Liver (tissue), 9 donors: ENCODE data around the gene GPHN. TPM values are rescaled to one million over a fixed set of nuclear protein-coding genes. Genes with fewer than 3 reads are reported as not detected.
A peak's percentile ranks its signal among the peaks of the same experiment; 100 is the strongest.

Experiments used
- DNase-seq: peaks from one replicate; pipeline ENCODE4 v3.0.0-alpha.2; 2017; ENCODE audit warnings: low spot score
- H3K27ac ChIP-seq, 2 donors: one replicate each; pipeline ENCODE4 v1.7.0; 2013; ENCODE audit warnings: inconsistent platforms in 2 of 2, low read length in 2 of 2, control low read depth in 1 of 2, low read depth in 1 of 2, mild to moderate bottlenecking in 1 of 2
- H3K27me3 ChIP-seq, 4 donors: one replicate each; pipeline versions ENCODE4 v1.6.1 to v1.7.0; 2013; ENCODE audit warnings: low read length in 3 of 4, inconsistent platforms in 1 of 4, mild to moderate bottlenecking in 1 of 4, moderate library complexity in 1 of 4; ENCODE audit not compliant: control insufficient read depth in 4 of 4, insufficient read depth in 4 of 4
- H3K36me3 ChIP-seq, 4 donors: one replicate each; pipeline versions ENCODE4 v1.6.1 to v1.7.0; 2013; ENCODE audit warnings: low read length in 3 of 4, mild to moderate bottlenecking in 3 of 4, low read depth in 1 of 4, moderate library complexity in 1 of 4; ENCODE audit not compliant: control insufficient read depth in 4 of 4, insufficient read depth in 3 of 4
- H3K4me1 ChIP-seq, 4 donors: one replicate each; pipeline versions ENCODE4 v1.6.1 to v1.7.0; 2013; ENCODE audit warnings: low read length in 3 of 4, mild to moderate bottlenecking in 3 of 4, moderate library complexity in 1 of 4; ENCODE audit not compliant: control insufficient read depth in 4 of 4, insufficient read depth in 4 of 4
- H3K4me3 ChIP-seq, 3 donors: one replicate each; pipeline versions ENCODE4 v1.6.1 to v1.7.0; 2013; ENCODE audit warnings: low read length in 3 of 3, control low read depth in 1 of 3, low read depth in 1 of 3, mild to moderate bottlenecking in 1 of 3
- H3K9ac ChIP-seq, 2 donors: one replicate each; pipeline ENCODE4 v1.7.0; 2013; ENCODE audit warnings: low read length in 2 of 2, mild to moderate bottlenecking in 2 of 2, moderate library complexity in 2 of 2, control low read depth in 1 of 2, low read depth in 1 of 2
- H3K9me3 ChIP-seq, 4 donors: one replicate each; pipeline versions ENCODE4 v1.6.1 to v1.7.0; 2013; ENCODE audit warnings: low read length in 3 of 4; ENCODE audit not compliant: control insufficient read depth in 4 of 4
- EGR1 ChIP-seq, 2 donors: IDR thresholded peaks; 2 replicates each; pipeline ENCODE4 v1.6.1; 2016 to 2018; ENCODE audit warnings: antibody characterized with exemption in 2 of 2, low read depth in 2 of 2
- FOXA1 ChIP-seq: IDR thresholded peaks from 2 replicates; pipeline ENCODE4 v1.6.1; 2016; ENCODE audit warnings: antibody characterized with exemption
- FOXA2 ChIP-seq: IDR thresholded peaks from 2 replicates; pipeline ENCODE4 v1.6.1; 2016; ENCODE audit warnings: antibody characterized with exemption
- GABPA ChIP-seq, 2 donors: IDR thresholded peaks in 1 of 2; conservative IDR thresholded peaks in 1 of 2; 2 replicates each; pipeline ENCODE4 v1.6.1; 2016; ENCODE audit warnings: antibody characterized with exemption in 2 of 2, mild to moderate bottlenecking in 1 of 2, moderate library complexity in 1 of 2
- HNF4A ChIP-seq, 2 donors: conservative IDR thresholded peaks; 2 replicates each; pipeline ENCODE4 v1.6.1; 2016; ENCODE audit warnings: antibody characterized with exemption in 2 of 2, mild to moderate bottlenecking in 2 of 2
- HNF4G ChIP-seq: IDR thresholded peaks from 2 replicates; pipeline ENCODE4 v1.6.1; 2016; ENCODE audit warnings: antibody characterized with exemption
- JUND ChIP-seq, 2 donors: IDR thresholded peaks; 2 replicates each; pipeline ENCODE4 v1.6.1; 2016; ENCODE audit warnings: antibody characterized with exemption in 2 of 2
- NR2F2 ChIP-seq: IDR thresholded peaks from 2 replicates; pipeline ENCODE4 v1.6.1; 2016; ENCODE audit warnings: antibody characterized with exemption
- RAD21 ChIP-seq, 2 donors: IDR thresholded peaks; 2 replicates each; pipeline ENCODE4 v1.6.1; 2016; ENCODE audit warnings: antibody characterized with exemption in 2 of 2, mild to moderate bottlenecking in 2 of 2
- RXRA ChIP-seq, 2 donors: IDR thresholded peaks; 2 replicates each; pipeline ENCODE4 v1.6.1; 2017 to 2018; ENCODE audit warnings: antibody characterized with exemption in 2 of 2, mild to moderate bottlenecking in 1 of 2
- SP1 ChIP-seq: IDR thresholded peaks from 2 replicates; pipeline ENCODE4 v1.6.1; 2018; ENCODE audit warnings: antibody characterized with exemption, mild to moderate bottlenecking
- TAF1 ChIP-seq: conservative IDR thresholded peaks from 2 replicates; pipeline ENCODE4 v1.6.1; 2016; ENCODE audit warnings: antibody characterized with exemption, mild to moderate bottlenecking
- YY1 ChIP-seq: IDR thresholded peaks from 2 replicates; pipeline ENCODE4 v1.6.1; 2016; ENCODE audit warnings: antibody characterized with exemption, mild to moderate bottlenecking
- polyA plus RNA-seq, 2 donors: library from polyadenylated mRNA; stranded (reverse) in 1 of 2; unstranded in 1 of 2; fragments of 200-250 nt in 1 of 2; fragments of >200 nt in 1 of 2; fragmentation: Nextera tagmentation in 1 of 2; extraction: Ambion mirVana in 1 of 2; gene quantifications; one replicate each; pipeline versions ENCODE4 v1.2.1 to v1.2.3, GENCODE V29; 2013 to 2015
- total RNA-seq, 2 donors: library from RNA; depleted of rRNA; stranded (reverse); fragments of >200 nt; gene quantifications; one replicate each; pipeline ENCODE4 v1.2.3, GENCODE V29; 2014
- TF ChIP-seq, protein P1 (sequence below): IDR thresholded peaks from 2 replicates; pipeline ENCODE4 v1.6.1; 2016; ENCODE audit warnings: antibody characterized with exemption
- TF ChIP-seq, protein P2 (sequence below): fragments of 150-350 bp; IDR thresholded peaks from 2 replicates; pipeline ENCODE4 v1.5.1; 2017; ENCODE audit warnings: improper control_type of control experiment, low read depth, low read length; ENCODE audit not compliant: missing input control
- TF ChIP-seq, protein P3 (sequence below): IDR thresholded peaks from 2 replicates; pipeline ENCODE4 v1.6.1; 2016; ENCODE audit warnings: antibody characterized with exemption
- TF ChIP-seq, protein P4 (sequence below): IDR thresholded peaks from 2 replicates; pipeline ENCODE4 v1.6.1; 2016; ENCODE audit warnings: antibody characterized with exemption
- TF ChIP-seq, protein P5 (sequence below): IDR thresholded peaks from 2 replicates; pipeline ENCODE4 v1.6.1; 2016; ENCODE audit warnings: antibody characterized with exemption, mild to moderate bottlenecking
- donor health status: healthy.
- donor health status: healthy.
- donor health status: healthy.
- donor health status: healthy.
- donor health status: healthy.

The GPHN gene
- total and polyA plus RNA-seq, 4 donors = 18.4 to 76.4 (median 47.4) TPM

DNA sequence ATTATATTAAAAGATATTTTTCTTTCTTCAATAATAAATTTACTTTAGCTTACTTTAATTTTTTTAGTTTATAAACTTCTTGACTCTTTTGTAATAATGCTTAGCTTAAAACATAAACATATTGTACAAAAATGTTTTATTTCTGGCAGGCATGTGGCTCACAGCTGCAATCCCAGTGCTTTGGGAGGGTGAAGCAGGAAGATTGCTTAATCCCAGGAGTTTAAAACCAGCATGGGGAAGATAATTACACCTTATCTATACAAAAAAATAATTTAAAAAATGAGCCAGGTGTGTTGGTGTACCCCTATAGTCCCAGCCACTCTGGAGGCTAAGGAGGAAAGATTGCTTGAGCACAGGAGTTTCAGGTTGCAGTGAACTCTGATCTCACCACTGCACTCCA lies 120.7 kb downstream of the GPHN start:
- Histone ChIP-seq H3K27ac (no peak overlapping the region), H3K4me1 (peaks cover 2 to 11% (median 7%) of the 10 kb centered on the region in 4 donors), H3K4me3 (no peak overlapping the region), H3K36me3 (peaks cover 0 to 1% (median 0%) of the 10 kb centered on the region in 4 donors), H3K27me3 (no peaks in the 10 kb centered on the region), H3K9me3 (no peaks in the 10 kb centered on the region), H3K9ac (no peak overlapping the region)
- no peak for DNase-seq
- no peak for TF ChIP-seq HNF4A (conservative IDR thresholded peaks at IDR 0.05)
- TF ChIP-seq, protein P1, sequence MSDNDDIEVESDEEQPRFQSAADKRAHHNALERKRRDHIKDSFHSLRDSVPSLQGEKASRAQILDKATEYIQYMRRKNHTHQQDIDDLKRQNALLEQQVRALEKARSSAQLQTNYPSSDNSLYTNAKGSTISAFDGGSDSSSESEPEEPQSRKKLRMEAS = no peak
- no peak for TF ChIP-seq RXRA (IDR thresholded peaks at IDR 0.05)

DNA sequence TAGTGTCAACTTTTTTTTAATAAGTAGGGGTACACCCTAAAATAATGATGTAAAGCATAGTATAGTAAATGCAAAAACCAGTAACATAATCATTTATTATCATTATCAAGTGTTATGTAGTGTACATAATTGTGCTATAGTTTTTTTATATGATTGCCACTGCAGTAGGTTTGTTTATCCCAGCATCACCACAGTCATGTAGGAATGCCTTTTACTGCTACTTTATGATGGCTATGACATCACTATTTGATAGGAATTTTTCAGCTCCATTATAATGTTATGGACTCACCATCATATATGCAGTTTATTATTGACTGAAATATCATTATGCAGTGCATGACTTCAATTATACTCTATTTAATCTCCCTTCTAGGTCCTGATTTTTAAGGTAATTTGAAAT lies 121.6 kb downstream of the GPHN start:
- no peak for DNase-seq
- TF ChIP-seq, protein P2, sequence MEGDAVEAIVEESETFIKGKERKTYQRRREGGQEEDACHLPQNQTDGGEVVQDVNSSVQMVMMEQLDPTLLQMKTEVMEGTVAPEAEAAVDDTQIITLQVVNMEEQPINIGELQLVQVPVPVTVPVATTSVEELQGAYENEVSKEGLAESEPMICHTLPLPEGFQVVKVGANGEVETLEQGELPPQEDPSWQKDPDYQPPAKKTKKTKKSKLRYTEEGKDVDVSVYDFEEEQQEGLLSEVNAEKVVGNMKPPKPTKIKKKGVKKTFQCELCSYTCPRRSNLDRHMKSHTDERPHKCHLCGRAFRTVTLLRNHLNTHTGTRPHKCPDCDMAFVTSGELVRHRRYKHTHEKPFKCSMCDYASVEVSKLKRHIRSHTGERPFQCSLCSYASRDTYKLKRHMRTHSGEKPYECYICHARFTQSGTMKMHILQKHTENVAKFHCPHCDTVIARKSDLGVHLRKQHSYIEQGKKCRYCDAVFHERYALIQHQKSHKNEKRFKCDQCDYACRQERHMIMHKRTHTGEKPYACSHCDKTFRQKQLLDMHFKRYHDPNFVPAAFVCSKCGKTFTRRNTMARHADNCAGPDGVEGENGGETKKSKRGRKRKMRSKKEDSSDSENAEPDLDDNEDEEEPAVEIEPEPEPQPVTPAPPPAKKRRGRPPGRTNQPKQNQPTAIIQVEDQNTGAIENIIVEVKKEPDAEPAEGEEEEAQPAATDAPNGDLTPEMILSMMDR = no peak
- TF ChIP-seq SP1 (no peak), FOXA2 (no peak), NR2F2 (no peak)

DNA sequence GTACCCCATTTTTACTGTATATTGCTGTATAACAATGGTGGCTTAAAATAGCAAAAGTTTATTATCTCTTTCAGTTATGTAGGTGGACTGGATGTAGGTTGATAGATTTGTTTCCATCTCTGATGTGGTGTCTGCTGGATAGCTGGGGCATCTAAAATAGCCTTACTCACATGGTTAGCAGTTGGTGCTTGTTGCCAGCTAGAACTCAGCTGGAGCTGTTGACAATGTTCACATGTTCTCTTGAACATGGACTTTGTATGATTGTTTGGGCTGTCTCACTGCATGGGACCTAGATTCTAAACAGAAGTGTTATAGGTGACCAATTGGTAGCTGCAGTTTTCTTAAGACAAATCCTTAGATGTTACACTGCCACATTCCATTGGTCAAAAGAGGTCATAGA lies 126.9 kb downstream of the GPHN start:
- no peak overlapping the region for H3K4me3 ChIP-seq
- TF ChIP-seq RAD21 (IDR thresholded peaks at IDR 0.05) (no peak), TAF1 (no peak), HNF4G (no peak), FOXA2 (peak; percentile 10), SP1 (no peak), JUND (IDR thresholded peaks at IDR 0.05) (no peak), FOXA1 (no peak), EGR1 (IDR thresholded peaks at IDR 0.05; ENCODE audit: low read depth in 2 of 2) (no peak), RXRA (IDR thresholded peaks at IDR 0.05) (no peak), GABPA (IDR thresholded peaks at IDR 0.05 in 1 of 2, conservative IDR thresholded peaks at IDR 0.05 in 1 of 2) (no peak), HNF4A (conservative IDR thresholded peaks at IDR 0.05) (peak in 1 of 2 donors; percentile 42), NR2F2 (no peak), YY1 (no peak)
- TF ChIP-seq, protein P3, sequence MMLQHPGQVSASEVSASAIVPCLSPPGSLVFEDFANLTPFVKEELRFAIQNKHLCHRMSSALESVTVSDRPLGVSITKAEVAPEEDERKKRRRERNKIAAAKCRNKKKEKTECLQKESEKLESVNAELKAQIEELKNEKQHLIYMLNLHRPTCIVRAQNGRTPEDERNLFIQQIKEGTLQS = no peak
- TF ChIP-seq, protein P4, sequence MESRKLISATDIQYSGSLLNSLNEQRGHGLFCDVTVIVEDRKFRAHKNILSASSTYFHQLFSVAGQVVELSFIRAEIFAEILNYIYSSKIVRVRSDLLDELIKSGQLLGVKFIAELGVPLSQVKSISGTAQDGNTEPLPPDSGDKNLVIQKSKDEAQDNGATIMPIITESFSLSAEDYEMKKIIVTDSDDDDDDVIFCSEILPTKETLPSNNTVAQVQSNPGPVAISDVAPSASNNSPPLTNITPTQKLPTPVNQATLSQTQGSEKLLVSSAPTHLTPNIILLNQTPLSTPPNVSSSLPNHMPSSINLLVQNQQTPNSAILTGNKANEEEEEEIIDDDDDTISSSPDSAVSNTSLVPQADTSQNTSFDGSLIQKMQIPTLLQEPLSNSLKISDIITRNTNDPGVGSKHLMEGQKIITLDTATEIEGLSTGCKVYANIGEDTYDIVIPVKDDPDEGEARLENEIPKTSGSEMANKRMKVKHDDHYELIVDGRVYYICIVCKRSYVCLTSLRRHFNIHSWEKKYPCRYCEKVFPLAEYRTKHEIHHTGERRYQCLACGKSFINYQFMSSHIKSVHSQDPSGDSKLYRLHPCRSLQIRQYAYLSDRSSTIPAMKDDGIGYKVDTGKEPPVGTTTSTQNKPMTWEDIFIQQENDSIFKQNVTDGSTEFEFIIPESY = no peak
- TF ChIP-seq, protein P5, sequence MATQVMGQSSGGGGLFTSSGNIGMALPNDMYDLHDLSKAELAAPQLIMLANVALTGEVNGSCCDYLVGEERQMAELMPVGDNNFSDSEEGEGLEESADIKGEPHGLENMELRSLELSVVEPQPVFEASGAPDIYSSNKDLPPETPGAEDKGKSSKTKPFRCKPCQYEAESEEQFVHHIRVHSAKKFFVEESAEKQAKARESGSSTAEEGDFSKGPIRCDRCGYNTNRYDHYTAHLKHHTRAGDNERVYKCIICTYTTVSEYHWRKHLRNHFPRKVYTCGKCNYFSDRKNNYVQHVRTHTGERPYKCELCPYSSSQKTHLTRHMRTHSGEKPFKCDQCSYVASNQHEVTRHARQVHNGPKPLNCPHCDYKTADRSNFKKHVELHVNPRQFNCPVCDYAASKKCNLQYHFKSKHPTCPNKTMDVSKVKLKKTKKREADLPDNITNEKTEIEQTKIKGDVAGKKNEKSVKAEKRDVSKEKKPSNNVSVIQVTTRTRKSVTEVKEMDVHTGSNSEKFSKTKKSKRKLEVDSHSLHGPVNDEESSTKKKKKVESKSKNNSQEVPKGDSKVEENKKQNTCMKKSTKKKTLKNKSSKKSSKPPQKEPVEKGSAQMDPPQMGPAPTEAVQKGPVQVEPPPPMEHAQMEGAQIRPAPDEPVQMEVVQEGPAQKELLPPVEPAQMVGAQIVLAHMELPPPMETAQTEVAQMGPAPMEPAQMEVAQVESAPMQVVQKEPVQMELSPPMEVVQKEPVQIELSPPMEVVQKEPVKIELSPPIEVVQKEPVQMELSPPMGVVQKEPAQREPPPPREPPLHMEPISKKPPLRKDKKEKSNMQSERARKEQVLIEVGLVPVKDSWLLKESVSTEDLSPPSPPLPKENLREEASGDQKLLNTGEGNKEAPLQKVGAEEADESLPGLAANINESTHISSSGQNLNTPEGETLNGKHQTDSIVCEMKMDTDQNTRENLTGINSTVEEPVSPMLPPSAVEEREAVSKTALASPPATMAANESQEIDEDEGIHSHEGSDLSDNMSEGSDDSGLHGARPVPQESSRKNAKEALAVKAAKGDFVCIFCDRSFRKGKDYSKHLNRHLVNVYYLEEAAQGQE = peak; percentile 19
- TF ChIP-seq, protein P1 = no peak
- TF ChIP-seq, protein P2 = no peak

More for the DNA sequence above, 121.6 kb downstream of the GPHN start:
- no peak overlapping the region for H3K27ac ChIP-seq
- no peaks in the 10 kb centered on the region for H3K9me3 ChIP-seq
- H3K36me3 ChIP-seq = peaks cover 0 to 1% (median 0%) of the 10 kb centered on the region in 4 donors
- no peak overlapping the region for H3K4me3 ChIP-seq
- no peaks in the 10 kb centered on the region for H3K27me3 ChIP-seq
- H3K4me1 ChIP-seq = peaks cover 0 to 4% (median 2%) of the 10 kb centered on the region in 4 donors
- H3K9ac ChIP-seq = no peak overlapping the region

More for the DNA sequence above, 126.9 kb downstream of the GPHN start:
- no peaks in the 10 kb centered on the region for H3K9me3 ChIP-seq
- H3K9ac ChIP-seq = no peak overlapping the region
- peaks cover 0 to 1% (median 0%) of the 10 kb centered on the region in 4 donors for H3K36me3 ChIP-seq
- H3K27me3 ChIP-seq = no peaks in the 10 kb centered on the region
- no peak for DNase-seq
- no peak overlapping the region for H3K27ac ChIP-seq
- peaks cover 0 to 4% (median 2%) of the 10 kb centered on the region in 4 donors for H3K4me1 ChIP-seq
